GM12865 (cell line): ENCODE data around the gene PGLYRP4.
"Not testable (repeated sequence)": the region's sequence is repeated elsewhere in the genome, so short reads cannot be mapped to it uniquely, and the experiment has no call there.

Experiments used
- DNase-seq: peaks from one replicate; pipeline ENCODE4 v3.0.0; 2010; ENCODE audit warnings: low read depth
- H3K4me3 ChIP-seq: 2 replicates; pipeline ENCODE4 v1.5.1; 2011; ENCODE audit warnings: mild to moderate bottlenecking, low read depth, low read length, control low read depth
- CTCF ChIP-seq: IDR thresholded peaks from 2 replicates; pipeline ENCODE4 v1.5.1; 2011; ENCODE audit warnings: low read length, control low read depth, low read depth, inconsistent platforms; ENCODE audit not compliant: insufficient read depth; ENCODE audit errors: missing control alignments

Gene PGLYRP4

GRCh38 chr1:153339802-153340201 lies 8.8 kb downstream of the PGLYRP4 start:
- TF ChIP-seq CTCF, result no peak
- no peak overlapping the region for H3K4me3 ChIP-seq
- no peak for DNase-seq

- no peak for DNase-seq
- no peak for TF ChIP-seq CTCF
- H3K4me3 ChIP-seq, result no peak overlapping the region
Observed at GRCh38 chr1:153337980-153338853, 10.4 kb downstream of the PGLYRP4 start.

GRCh38 chr1:153336650-153337049 lies 12.0 kb downstream of the PGLYRP4 start:
- no peak overlapping the region for H3K4me3 ChIP-seq
- DNase-seq, result no peak
- no peak for TF ChIP-seq CTCF

DNA sequence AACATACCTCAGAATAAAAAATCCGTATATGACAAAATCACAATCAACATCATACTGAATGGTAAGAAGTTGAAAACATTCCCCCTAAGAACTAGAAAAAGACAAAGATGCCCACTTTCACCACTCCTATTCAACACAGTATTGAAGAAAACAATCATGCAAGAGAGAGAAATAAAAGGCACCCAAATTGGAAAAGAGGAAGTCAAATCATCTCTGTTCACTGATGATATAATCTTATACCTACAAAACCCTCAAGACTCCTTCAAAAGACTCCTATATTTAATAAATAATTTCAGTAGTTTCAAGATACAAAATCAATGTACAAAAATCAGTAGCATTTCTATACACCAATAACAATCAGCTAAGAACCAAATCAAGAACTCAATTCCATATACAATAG lies 14.7 kb downstream of the PGLYRP4 start:
- no peak for TF ChIP-seq CTCF
- H3K4me3 ChIP-seq, result no peak overlapping the region
- no peak for DNase-seq

DNA sequence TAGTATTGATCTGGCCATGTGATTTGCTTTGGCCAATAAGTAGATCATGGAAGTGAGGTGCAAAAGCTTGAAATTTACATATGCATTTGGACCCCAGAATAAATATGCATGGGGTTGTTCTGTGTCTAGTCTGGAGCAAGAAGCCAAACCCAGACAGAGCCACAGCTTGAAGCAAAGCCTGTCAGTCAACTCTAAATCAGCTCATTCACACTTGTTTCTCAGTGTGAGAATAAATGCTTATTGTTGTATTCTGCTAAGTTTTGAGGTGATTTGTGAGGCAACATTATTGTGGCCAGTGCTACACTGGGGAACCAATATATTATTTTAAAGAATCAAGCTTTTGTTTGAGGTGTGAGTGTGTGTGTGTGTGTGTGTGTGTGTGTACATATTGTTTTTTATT lies 23.7 kb downstream of the PGLYRP4 start:
- no peak for DNase-seq
- TF ChIP-seq CTCF, result no peak
- H3K4me3 ChIP-seq, result no peak overlapping the region

DNA sequence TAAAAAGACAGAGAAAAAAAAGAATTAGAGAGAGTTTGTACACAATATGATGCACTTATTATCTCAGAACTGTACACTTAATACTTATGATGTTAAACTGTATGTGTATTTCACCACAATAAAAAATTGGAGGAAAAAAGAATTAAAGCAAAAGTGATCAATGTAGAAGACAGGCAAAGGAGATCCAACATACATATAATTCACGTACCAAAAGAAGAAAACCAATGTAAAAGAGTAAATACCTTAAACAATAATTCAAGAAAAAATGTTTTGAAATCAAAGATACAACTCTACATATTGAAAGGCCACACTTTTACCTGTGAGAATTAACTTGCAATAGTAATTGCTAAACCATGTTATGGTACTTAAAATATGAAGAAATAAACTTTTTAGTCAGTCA lies 26.1 kb downstream of the PGLYRP4 start:
- TF ChIP-seq CTCF, result no peak
- DNase-seq, result no peak
- no peak overlapping the region for H3K4me3 ChIP-seq

DNA sequence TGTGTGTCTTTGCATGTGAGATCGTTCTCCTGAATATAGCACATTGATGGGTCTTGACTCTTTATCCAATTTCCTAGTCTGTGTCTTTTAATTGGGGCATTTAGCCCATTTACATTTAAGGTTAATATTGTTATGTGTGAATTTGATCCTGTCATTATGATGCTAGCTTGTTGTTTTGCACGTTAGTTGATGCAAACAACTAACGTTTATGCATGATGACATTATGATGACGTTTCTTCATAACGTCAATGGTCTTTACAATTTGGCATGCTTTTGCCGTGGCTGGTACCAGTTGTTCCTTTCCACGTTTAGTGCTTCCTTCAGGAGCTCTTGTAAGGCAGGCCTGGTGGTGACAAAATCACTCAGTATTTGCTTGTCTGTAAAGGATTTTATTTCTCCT lies 30.5 kb downstream of the PGLYRP4 start:
- DNase-seq, H3K4me3 ChIP-seq: not testable (repeated sequence)

DNA sequence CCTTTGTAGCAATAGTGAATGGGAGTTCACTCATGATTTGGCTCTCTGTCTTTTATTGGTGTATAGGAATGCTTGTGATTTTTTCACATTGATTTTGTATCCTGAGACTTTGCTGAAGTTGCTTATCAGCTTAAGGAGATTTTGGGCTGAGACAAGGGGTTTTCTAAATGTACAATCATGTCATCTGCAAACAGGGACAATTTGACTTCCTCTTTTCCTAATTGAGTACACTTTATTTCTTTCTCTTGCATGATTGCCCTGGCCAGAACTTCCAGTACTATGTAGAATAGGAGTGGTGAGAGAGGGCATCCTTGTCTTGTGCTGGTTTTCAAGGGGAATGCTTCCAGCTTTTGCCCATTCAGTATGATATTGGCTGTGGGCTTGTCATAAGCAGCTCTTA lies 32.6 kb downstream of the PGLYRP4 start:
- DNase-seq, H3K4me3 ChIP-seq: not testable (repeated sequence)

DNA sequence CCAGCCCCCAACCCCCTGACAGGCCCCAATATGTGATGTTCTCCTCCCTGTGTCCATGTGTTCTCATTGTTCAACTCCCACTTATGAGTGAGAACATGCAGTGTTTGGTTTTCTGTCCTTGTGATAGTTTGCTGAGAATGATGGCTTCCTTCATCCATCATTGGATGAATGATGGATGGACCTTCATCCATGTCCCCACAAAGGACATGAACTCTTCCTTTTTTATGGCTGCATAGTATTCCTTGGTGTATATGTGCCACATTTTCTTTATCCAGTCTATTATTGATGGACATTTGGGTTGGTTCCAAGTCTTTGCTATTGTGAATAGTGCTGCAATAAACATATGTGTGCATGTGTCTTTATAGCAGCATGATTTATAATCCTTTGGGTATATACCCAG lies 34.3 kb downstream of the PGLYRP4 start:
- H3K4me3 ChIP-seq, result not testable (repeated sequence)

More for the DNA sequence above, 34.3 kb downstream of the PGLYRP4 start:
- not testable (repeated sequence) for DNase-seq
